GM10248 (cell line): ENCODE data around the gene MBLAC2.
A peak's percentile ranks its signal among the peaks of the same experiment; 100 is the strongest.

ENCODE experiments used
- CTCF ChIA-PET: fragments of 300-600 bp; sonication (Branson Sonifier 250); formaldehyde crosslinking; extraction: SDS; loops from one replicate; lab custom pipeline; 2021; ENCODE audit warnings: antibody characterized with exemption; lab: Yijun Ruan, JAX
- POLR2A ChIA-PET: fragments of 350-650 bp; sonication (Branson Sonifier 250); formaldehyde crosslinking; extraction: SDS; loops from one replicate; lab custom pipeline; 2020; ENCODE audit warnings: antibody characterized with exemption; lab: Yijun Ruan, JAX
- DNase-seq: peaks from one replicate; pipeline ENCODE4 v3.0.0; 2012; ENCODE audit errors: extremely low spot score
- TF ChIP-seq, protein P1 (sequence below): IDR thresholded peaks from 2 replicates; pipeline ENCODE4 v1.5.1; 2012; ENCODE audit warnings: mild to moderate bottlenecking, low read depth; ENCODE audit errors: extremely low read depth, missing control alignments, control extremely low read depth

Gene MBLAC2

DNA sequence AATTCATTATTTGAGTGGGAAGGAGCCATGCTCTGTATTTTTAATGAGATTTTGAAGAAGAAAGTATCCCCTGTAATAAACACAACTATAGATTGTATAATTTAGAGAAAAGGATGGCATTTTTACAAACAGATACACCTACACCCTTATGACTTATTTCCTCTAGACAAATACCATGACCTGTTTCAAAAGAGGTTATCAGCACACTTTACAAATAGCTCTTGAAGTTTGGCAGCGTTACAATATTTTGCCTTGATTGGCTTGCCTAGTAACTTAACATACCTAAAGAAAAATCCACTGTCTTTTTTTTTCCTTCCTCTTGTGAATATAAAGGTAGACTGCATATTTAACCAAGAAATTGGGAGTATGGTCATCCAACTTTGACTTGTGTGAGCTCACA lies 36.5 kb downstream of the MBLAC2 start:
- POLR2A ChIA-PET: no interaction called here
- TF ChIP-seq, protein P1, sequence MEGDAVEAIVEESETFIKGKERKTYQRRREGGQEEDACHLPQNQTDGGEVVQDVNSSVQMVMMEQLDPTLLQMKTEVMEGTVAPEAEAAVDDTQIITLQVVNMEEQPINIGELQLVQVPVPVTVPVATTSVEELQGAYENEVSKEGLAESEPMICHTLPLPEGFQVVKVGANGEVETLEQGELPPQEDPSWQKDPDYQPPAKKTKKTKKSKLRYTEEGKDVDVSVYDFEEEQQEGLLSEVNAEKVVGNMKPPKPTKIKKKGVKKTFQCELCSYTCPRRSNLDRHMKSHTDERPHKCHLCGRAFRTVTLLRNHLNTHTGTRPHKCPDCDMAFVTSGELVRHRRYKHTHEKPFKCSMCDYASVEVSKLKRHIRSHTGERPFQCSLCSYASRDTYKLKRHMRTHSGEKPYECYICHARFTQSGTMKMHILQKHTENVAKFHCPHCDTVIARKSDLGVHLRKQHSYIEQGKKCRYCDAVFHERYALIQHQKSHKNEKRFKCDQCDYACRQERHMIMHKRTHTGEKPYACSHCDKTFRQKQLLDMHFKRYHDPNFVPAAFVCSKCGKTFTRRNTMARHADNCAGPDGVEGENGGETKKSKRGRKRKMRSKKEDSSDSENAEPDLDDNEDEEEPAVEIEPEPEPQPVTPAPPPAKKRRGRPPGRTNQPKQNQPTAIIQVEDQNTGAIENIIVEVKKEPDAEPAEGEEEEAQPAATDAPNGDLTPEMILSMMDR: no peak
- no peak for DNase-seq
- CTCF ChIA-PET: interaction anchor here (1.3 to 4.4 kb wide), 7 partner anchors 10 to 346 kb away, joined by 3 to 35 read pairs (median 21); partner anchors contain the start of gene LYSMD3

DNA sequence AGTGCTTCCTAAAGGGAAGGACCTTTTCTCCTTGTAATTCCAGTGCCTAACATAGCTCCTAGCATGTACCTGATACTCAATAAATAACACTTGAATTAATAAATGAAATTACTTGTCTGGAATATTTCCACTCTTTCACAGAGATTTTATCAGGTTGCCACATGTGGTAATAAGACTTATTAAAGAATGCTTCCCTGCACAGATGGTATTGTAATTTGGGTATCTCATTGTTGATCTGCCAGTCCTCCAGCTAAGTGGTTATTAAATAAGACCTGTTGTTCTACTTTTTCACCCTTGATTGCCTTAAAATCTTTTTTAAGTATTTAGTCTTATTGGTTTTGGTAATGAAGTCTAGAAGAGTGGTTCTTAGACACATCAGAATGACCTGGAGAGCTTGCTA lies 36.9 kb downstream of the MBLAC2 start:
- CTCF ChIA-PET: interaction anchor here (1.3 to 4.4 kb wide), 8 partner anchors 9 to 346 kb away, joined by 3 to 35 read pairs (median 14); partner anchors contain the start of gene LYSMD3
- POLR2A ChIA-PET: no interaction called here
- TF ChIP-seq, protein P1: no peak
- DNase-seq: no peak

DNA sequence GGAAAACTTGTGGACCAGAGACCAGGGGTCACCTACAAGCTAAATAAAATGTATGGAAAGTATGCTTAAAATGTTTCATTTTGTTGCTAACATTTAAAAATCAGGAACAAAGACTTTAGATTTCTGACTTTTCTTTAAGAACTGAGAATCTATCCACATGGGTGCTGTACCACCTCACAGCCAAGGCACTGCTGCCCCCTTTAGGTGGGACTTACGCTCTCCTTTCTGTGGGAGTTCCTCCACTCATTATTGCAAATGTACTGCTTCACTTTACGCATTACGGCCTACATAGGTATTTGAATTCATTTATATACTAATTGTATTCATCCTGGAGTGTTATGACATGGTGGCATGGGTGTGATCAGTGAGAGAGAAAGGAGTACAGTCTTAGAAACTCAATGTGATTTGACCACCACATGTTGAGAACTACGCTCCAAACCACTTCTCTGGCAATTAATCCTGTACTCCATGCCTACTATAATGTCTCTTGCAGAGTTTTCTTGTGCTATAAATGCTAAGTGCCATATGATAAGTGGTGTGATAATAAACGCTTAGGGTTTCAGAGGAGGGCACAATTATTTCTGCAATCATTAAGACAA lies 40.4 kb downstream of the MBLAC2 start:
- CTCF ChIA-PET: interaction anchor here (0.8 to 2.1 kb wide), 9 partner anchors 10 to 169 kb away, joined by 3 to 6 read pairs (median 3); partner anchors contain the start of gene CETN3
- TF ChIP-seq, protein P1: peak; percentile 78
- POLR2A ChIA-PET: no interaction called here
- no peak for DNase-seq

DNA sequence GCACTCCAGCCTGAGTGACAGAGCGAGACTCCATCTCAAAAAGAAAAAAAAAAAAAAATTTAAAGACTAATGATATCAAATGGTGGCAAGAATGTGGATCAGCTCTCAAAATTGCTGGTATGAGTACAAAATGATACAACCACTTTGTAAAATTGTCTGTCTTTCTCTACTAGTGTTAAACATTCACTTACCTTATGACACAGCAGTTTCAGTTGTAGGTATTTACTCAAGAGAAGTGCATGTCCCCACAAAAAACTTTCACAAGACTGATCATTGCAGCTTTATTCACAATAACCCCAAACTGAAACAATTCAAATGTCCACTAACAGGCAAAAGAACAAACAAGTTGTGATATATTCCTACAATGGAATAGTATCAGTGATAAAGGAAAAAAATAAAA lies 50.3 kb downstream of the MBLAC2 start:
- CTCF ChIA-PET: interaction anchor here (1.2 to 1.3 kb wide), 2 partner anchors 9 to 11 kb away, joined by 3 to 4 read pairs; no protein-coding TSS in a partner anchor
- TF ChIP-seq, protein P1: no peak
- POLR2A ChIA-PET: no interaction called here
- no peak for DNase-seq

GRCh38 chr5:90421136-90421535 lies 53.4 kb downstream of the MBLAC2 start:
- DNase-seq: no peak
- TF ChIP-seq, protein P1: peak; percentile 30
- ChIA-PET CTCF (interaction anchor here (0.7 to 1.7 kb wide), 7 partner anchors 10 to 361 kb away, joined by 3 to 5 read pairs (median 3); no protein-coding TSS in a partner anchor), POLR2A (no interaction called here)

DNA sequence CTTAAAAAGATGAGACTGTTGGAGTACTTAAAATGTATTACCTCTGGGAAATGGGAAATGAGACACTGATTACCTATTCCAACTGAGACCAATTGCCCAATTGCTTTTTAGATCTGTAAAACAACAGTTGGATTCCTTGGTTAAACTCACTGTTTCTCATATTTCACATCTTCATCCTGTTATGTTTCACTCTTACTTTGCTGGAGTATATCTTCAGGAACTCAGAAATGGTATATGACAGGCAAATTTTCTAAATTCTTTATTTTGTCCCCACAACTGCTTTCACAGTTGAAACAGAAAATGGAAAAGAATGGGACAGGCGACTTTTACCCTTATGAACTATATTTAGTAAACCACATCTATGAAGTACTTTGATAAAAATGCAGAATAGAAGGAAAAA lies 56.4 kb downstream of the MBLAC2 start:
- no peak for DNase-seq
- POLR2A ChIA-PET: interaction anchor here (0.7 kb wide), 1 partner anchor 9 kb away, joined by 3 read pairs; the partner anchor contains the start of gene CETN3
- TF ChIP-seq, protein P1: no peak
- CTCF ChIA-PET: interaction anchor here (0.8 to 1.9 kb wide), 3 partner anchors 9 to 1691 kb away, joined by 3 to 5 read pairs (median 3); no protein-coding TSS in a partner anchor
